BE2C (cell line): ENCODE data around the gene DAB1.

ENCODE experiments used
- DNase-seq: peaks from one replicate; pipeline ENCODE4 v3.0.0-alpha.2; 2020
- H3K27me3 ChIP-seq: fragments of 250-450 bp; sonication (Bioruptor Pico); 2 replicates; pipeline ENCODE4 v1.5.1; 2020; ENCODE audit warnings: mild to moderate bottlenecking
- H3K36me3 ChIP-seq: fragments of 250-450 bp; sonication (Bioruptor Pico); 2 replicates; pipeline ENCODE4 v1.5.1; 2020; ENCODE audit warnings: mild to moderate bottlenecking
- H3K4me1 ChIP-seq: fragments of 250-450 bp; sonication (Bioruptor Pico); 2 replicates; pipeline ENCODE4 v1.5.1; 2020
- H3K4me3 ChIP-seq: 2 replicates; pipeline ENCODE4 v1.5.1; 2011; ENCODE audit warnings: low read depth, low read length
- H3K9me3 ChIP-seq: fragments of 250-450 bp; sonication (Bioruptor Pico); 2 replicates; pipeline ENCODE4 v1.5.1; 2020
- CTCF ChIP-seq: IDR thresholded peaks from 2 replicates; pipeline ENCODE4 v1.5.1; 2012; ENCODE audit warnings: mild to moderate bottlenecking, low read depth, low read length

The DAB1 gene

DNA sequence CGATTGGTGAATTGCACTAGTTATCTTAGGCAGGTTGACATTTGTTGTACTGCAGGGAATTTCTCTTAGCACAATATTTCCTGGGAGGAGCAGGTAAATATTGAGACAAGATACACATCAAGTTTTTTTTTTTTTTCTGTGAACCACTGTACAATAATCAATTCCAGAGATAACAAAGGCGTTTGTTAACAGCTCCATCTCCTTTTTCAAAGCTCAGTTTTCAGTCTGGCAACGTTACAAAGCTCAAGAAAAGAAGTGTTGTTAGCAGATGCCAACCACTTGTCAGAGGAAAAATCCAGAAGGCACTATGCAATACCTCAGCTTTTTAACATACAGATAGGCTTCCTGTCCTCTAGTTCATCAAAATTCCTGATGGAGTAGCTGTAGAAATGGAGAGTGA is 40.9 kb upstream of the DAB1 start:
- TF ChIP-seq CTCF, result no peak
- Histone ChIP-seq H3K36me3 (no peaks in the 10 kb centered on the region), H3K27me3 (no peaks in the 10 kb centered on the region), H3K9me3 (no peaks in the 10 kb centered on the region), H3K4me1 (no peaks in the 10 kb centered on the region), H3K4me3 (no peak overlapping the region)
- no peak for DNase-seq

DNA sequence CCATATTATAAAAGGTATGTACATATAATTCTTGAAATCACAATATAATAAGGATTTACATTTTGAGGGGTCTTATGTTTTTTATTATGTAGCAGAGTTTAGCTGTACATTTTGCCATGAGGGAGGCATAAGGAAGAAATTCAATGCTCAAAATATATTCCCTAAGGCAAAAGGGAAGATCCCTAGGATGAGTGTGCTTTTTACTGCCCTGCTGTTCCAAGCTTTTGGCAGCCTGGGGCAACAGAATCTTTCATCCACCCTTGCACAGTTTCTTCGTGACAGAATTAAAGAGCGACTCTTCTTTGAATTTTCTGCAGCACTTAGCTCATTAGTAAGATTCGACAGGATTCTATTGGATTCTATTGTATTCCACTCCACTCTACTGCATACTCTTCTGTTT is 39.5 kb upstream of the DAB1 start:
- H3K9me3 ChIP-seq, result no peaks in the 10 kb centered on the region
- no peak overlapping the region for H3K4me3 ChIP-seq
- H3K36me3 ChIP-seq, result no peaks in the 10 kb centered on the region
- no peaks in the 10 kb centered on the region for H3K4me1 ChIP-seq
- no peak for TF ChIP-seq CTCF
- no peak for DNase-seq
- H3K27me3 ChIP-seq, result no peaks in the 10 kb centered on the region

- Histone ChIP-seq H3K4me3 (no peak overlapping the region), H3K27me3 (no peaks in the 10 kb centered on the region), H3K4me1 (no peaks in the 10 kb centered on the region), H3K9me3 (no peaks in the 10 kb centered on the region), H3K36me3 (no peaks in the 10 kb centered on the region)
- DNase-seq, result no peak
- TF ChIP-seq CTCF, result no peak
Observed at GRCh38 chr1:57461405-57461804, 37.5 kb upstream of the DAB1 start.

- Histone ChIP-seq H3K9me3 (no peaks in the 10 kb centered on the region), H3K27me3 (no peaks in the 10 kb centered on the region), H3K4me3 (no peak overlapping the region), H3K36me3 (no peaks in the 10 kb centered on the region), H3K4me1 (no peaks in the 10 kb centered on the region)
- TF ChIP-seq CTCF, result no peak
- no peak for DNase-seq
Observed at GRCh38 chr1:57451516-57451915, 27.7 kb upstream of the DAB1 start.

- Histone ChIP-seq H3K4me1 (no peaks in the 10 kb centered on the region), H3K9me3 (no peaks in the 10 kb centered on the region), H3K4me3 (no peak overlapping the region), H3K36me3 (no peaks in the 10 kb centered on the region), H3K27me3 (no peaks in the 10 kb centered on the region)
- DNase-seq, result no peak
- TF ChIP-seq CTCF, result no peak
Observed at GRCh38 chr1:57450981-57451380, 27.1 kb upstream of the DAB1 start.

- Histone ChIP-seq H3K27me3 (no peaks in the 10 kb centered on the region), H3K36me3 (no peaks in the 10 kb centered on the region), H3K9me3 (no peaks in the 10 kb centered on the region), H3K4me3 (no peak overlapping the region), H3K4me1 (no peaks in the 10 kb centered on the region)
- TF ChIP-seq CTCF, result no peak
- no peak for DNase-seq
Observed at GRCh38 chr1:57447551-57447950, 23.7 kb upstream of the DAB1 start.
